HG02973 (cell line): ENCODE results near the gene TBC1D9B.

Source experiments
- ATAC-seq: cut with Tn5 transposase; IDR thresholded peaks from one replicate; pipeline ENCODE4 v1.9.1; 2021; ENCODE audit warnings: moderate library complexity; ENCODE audit not compliant: unreplicated experiment

TBC1D9B gene

GRCh38 chr5:179822059-179822432, 85.7 kb downstream of the TBC1D9B start:
- no peak for ATAC-seq

GRCh38 chr5:179821298-179822058, 86.2 kb downstream of the TBC1D9B start:
- peak; percentile 43 for ATAC-seq

DNA sequence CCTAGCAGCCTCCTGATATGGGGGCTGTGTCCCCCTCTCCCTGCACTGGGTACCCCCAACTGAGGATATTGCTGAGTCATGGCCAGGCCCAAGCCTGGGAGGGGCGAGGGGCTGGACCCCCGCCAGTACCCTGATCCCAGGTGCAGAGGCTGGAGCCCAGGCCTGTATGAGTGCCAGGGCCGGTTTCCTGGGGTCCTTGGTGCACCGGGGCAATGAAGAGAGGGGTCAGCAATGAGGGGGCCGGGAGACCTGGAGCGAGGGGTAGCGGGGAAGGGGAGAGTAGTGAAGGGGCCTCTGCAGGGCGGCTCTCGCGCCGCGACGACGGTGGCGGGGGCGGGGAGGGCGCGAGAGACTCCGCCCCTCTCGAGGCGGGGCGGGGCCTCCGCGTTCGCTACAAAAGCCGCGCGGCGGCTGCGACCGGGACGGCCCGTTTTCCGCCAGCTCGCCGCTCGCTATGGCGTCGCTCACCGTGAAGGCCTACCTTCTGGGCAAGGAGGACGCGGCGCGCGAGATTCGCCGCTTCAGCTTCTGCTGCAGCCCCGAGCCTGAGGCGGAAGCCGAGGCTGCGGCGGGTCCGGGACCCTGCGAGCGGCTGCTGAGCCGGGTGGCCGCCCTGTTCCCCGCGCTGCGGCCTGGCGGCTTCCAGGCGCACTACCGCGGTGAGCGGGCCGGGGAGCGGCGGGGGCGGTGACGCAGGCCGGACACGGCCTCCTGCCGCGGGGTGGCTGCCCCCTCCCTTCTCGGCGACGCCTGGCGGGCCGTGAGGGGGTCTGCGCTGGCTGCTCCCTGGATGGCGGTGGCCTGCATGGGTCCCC, 87.0 kb downstream of the TBC1D9B start, which contains the start of gene SQSTM1:
TSS of gene SQSTM1 (plus strand) at position 423 of the 815 bp plus-strand sequence. CDS start at position 455, 32 bp downstream.
- ATAC-seq, result peak; percentile 35

DNA sequence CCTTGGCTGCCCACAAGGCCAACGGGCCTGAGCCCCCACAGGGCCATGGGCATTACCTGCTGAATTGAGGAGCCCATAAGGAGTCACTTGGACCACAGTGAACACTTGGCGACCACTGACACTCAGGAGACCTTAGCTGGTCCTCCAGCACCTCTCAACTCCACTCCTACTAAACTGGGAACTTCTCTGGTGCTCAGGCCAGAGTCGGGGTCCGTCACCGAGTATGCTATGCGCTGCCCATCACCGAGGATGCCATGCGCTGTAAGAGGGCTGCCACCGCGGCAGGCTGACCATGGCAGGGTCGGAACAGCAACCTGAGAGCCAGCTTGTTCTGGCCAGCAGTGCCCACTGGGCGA, 87.6 kb downstream of the TBC1D9B start:
- ATAC-seq, result no peak

- ATAC-seq, result no peak
Observed at GRCh38 chr5:179819296-179820126, 88.2 kb downstream of the TBC1D9B start.

GRCh38 chr5:179818746-179819295, 88.9 kb downstream of the TBC1D9B start:
- peak; percentile 58 for ATAC-seq

DNA sequence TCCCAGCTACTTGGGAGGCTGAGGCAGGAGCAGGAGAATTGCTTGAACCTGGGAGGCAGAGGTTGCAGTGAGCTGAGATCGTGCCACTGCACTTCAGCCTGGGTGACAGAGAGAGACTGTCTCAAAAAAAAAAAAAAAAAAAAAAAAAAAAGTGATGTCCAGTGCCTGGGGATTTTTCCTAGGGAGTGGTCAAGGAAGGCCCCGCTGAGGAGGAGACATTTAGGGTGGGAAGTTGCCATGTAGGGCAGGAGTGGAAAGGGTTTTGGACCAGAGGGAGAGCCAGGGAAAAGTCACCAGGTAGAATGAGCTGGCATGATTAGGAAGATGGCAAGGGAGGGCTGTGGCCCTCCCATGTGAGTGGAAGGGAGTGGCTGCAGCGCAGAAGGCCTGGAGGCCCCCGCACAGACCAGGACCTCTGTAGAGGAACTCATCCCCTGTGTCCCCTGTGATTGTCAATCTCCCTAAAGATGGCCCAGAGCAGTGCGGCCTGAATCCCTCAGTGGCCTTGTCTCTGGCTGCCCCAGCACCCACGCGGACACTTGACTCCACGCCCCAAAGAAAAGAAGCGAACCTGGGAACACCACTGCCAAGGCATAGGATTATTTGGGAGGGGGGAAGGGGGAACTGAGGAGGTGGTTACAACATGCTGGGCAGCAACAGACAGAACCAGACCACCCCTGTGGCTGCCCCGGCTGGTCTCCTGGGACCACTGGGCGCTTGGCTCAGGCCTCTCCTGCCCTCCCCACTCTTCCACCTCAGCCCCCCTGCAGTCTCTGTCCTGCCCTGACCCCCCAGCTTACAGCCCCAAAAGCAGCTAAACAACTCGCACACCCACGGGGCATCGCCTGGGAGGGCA, 89.6 kb downstream of the TBC1D9B start:
- ATAC-seq, result no peak

- ATAC-seq, result no peak
Observed at GRCh38 chr5:179817470-179817840, 90.2 kb downstream of the TBC1D9B start.

GRCh38 chr5:179816796-179817469, 90.8 kb downstream of the TBC1D9B start:
- ATAC-seq, result no peak

GRCh38 chr5:179816401-179816795, 91.3 kb downstream of the TBC1D9B start:
- no peak for ATAC-seq

DNA sequence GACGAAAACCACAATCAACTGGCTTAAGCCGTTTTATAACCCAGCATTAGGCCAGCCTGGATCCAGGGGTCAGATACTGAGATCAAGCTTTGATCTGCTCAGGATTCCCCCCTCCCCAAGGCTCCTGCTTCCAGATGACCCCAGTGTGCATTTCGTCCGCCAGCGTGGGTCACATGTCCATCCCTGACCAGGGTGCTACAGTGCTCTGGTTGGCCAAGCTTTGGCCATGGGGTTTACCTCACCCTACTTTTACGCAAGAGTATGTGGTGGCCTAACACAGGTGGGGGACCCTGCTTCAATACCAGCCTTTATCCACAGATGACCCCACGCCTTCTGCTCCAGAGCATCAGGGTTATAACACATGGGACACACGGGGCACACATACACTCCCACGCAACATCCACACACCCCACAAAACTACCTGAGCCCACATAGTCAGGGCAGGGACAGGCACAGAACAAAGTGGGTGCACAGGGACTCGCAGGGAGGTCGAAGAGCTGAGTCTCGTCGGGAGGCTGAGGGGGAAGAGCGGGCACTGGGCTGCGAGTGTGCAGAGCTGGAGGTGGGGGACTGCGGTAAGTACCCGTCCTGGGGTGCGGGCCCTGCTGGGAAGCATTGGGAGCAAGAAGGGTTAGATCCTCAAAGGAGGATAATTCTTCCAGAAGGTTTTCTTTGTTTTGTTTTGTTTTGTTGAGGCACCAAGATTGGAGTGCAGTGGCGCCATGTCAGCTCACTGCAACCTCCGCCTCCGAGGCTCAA, 92.0 kb downstream of the TBC1D9B start:
- ATAC-seq, result no peak

DNA sequence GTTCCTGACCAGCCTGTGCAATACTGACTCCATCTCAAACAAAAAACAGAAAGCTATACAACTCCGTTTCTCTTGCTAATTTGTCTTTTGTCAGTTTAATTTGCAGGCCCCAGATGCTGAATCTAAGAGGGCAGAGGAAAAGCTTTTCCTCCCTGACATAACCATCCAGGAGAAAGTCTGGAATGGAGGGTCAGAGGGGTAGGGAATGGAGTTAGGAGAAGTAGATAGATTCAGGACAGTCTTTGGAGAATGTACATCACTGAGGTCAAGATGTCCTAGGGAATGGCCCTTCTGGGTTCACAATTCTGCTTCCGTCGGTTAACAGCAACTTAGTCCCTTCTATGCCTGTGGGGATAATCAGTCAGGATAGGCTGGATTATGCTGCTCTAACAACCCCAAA, 93.6 kb downstream of the TBC1D9B start:
- ATAC-seq, result no peak

- no peak for ATAC-seq
Observed at GRCh38 chr5:179812997-179813607, 94.6 kb downstream of the TBC1D9B start.

DNA sequence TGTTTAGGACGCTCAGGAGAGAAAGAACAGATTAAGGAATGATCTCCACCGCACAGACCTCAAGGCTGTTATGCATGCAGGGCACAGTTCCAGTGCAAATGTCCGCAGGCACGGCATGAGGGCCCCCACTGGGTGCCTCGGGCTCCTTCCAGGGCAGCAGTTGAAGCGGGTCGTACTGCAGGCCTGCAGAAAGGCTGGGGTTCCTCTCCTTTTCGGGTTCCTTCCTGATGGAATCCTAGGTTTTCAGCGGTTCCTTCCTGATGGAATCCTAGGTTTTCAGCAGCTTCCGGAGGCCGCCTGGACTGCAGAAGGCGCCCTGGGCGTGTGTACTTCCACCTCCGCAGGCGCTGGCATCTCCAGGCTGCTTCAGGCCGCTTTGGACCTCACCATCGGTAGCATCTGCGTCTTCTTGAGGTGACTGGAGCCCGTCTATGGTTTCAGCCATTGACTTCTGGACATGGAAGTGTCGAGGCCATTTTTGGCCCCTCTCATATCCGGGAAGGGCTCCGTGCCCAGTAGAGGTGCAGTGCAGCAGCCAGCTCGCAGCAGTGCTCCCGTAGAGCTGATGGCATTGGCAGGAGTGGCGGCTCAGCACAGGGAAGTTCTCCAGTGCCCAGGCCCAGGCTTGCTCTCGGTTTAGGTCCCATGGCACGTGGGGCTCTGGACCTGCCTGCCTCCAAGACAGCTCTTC, 95.4 kb downstream of the TBC1D9B start:
- no peak for ATAC-seq
